NK-92 (cell line): ENCODE results near the gene ZNF816.
"Not testable (repeated sequence)": the region's sequence is repeated elsewhere in the genome, so short reads cannot be mapped to it uniquely, and the experiment has no call there.

Experiments
- DNase-seq: peaks from one replicate; lab custom pipeline; 2025; ENCODE audit not compliant: unreplicated experiment; lab: John Stamatoyannopoulos, UW

The ZNF816 gene

DNA sequence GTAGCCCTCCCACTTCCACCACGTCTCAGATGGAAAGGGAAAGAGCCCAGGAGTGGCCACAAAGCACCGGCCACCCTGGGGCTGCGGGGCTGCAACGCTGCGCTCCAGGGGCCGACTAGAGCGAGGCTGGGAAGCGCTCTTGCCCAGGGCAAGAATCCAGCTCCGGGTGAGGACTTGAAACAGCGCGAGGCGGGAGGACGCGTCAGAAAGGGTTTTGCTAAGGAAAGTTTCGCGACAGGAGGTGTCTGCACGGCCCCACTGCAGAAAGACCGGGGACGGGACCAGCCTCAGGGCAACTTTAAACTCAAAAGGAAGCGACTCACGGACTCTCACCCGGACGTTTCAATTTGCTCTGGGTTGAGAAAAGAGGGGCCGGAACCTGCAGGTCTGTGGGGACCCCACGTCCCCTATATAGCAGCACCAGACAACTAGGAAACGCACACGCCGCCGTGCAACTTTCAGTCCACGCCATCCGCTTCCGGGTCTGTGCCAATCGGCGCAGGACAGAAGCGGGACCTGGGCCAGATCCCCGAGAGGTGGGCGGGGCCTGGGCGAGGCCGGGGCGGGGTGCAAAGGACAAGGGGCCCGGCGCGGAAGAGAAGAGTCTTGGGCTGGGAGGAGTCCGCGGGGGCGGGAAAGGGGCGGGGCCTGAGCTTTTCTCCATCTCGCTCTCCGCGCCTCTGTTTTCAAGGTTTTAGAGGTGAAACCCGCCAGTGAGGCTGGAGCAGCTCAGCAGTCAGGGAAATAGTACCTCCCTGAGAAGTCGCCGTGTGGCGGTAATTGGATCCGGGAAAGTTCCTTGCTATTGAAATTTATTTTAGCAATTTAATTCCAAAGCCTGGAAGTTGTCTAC, at the start of gene ZNF816:
TSS of gene ZNF816 (minus strand) at position 488 of the 853 bp plus-strand sequence. CDS start 6,792 bp downstream, outside the sequence.
- peak; percentile 75 for DNase-seq

DNA sequence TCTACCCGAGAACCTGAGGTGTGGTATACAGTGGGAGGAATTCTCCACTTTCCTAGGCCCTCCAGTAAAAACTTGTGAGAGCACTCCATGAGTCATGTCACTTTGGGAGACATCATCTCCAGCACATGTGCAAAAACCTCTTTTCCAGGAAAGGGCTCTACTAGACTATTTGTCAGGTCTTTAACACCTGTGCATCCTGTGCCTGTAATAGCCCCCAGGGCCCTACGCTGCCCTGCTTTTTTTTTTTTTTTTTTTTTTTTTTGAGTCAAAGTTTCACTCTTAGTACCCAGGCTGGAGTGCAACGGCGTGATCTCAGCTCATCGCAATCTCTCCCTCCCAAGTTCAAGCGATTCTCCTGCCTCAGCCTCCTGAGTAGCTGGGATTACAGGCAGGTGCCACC, 49.3 kb upstream of the ZNF816 start:
- no peak for DNase-seq

DNA sequence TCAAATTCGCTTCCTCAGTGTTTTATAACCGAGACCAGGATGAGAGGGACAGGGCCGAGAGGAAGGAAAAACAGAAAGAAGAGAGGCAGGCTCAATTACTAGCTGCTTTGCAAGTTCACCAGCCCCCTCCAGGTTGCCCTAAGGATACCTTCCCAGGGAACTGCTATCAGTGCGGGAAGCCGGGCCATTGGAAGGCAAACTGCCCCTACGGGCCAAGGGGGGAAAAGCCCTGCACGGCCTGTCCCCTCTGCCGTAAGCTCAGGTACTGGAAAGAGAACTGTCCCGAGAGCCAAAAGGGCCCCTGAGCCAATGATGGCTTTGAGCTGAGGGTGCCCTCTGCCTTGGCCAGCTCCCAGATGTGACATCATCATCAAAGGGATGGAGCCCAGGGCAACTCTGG, 47.8 kb upstream of the ZNF816 start:
- DNase-seq = no peak

DNA sequence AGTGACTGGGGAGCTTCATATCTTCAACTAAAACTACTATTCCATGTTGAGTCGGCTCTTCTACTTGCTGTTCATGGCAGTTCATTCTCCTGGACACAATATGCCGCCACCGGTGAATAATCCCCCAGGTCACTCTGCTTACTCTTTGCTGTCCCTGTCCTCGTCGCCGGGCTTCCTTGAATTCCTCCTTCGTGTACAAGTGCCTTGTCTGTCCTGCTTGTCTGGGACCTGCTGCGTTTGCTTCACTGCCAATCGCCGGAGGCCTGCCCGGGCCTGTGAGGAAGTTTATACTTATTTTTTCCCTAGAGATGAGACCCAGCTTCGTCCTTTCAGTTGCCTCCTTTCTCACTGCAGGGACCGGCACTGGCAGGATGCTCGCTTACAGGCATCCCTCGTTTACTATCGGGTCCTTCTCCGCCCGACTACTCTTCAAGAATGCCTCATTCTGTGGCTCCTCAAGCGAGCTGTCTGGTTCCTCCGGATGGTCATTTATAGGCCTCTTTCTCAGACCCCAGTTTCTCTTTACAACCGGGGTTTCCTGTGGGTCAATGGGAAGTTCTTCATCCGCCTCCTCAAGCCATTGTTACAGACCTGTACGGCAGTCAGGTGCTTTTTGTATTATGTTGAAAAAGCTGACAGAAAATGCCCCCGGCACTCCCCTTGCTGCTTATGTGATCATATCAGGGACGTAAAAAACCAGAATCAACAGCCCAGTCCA, 45.5 kb upstream of the ZNF816 start:
- no peak for DNase-seq

DNA sequence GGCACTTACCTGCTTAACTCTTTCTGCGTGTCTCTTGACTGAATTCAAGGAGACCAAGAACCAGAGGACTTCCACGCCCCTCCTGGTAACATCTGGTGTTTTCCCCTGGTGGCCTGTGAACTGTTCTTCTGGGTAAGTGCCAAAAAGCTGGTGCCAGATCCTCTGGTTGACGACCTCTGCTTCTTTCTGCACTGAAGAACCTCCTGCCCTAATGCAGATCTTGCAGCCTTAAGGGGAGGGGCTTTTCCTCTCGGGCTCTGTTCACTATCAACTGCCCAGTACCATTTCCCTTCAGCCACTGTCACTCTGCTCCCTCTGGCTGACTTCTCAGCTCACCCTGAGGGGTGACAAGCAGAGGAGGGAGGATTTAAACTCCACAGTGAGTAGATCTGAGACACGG, 44.9 kb upstream of the ZNF816 start:
- no peak for DNase-seq

DNA sequence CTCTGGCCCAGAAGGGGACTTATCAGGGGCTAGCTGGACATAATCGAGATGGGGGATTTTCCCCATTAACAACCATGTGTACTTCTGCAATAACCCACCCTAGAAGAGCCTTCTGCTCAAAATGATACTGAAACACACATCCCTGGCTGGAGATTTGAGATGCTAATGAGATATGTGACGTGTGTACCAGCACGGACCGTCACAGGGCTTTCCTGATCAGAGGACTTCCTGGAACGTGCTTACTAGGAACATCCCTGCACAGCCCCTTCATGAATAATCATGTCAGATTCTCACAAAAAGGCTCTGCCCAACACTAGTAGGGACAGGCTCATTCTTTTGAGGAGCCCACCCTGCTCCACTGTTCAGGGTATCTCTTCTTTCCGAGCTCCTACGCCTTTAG, 44.5 kb upstream of the ZNF816 start:
- no peak for DNase-seq

DNA sequence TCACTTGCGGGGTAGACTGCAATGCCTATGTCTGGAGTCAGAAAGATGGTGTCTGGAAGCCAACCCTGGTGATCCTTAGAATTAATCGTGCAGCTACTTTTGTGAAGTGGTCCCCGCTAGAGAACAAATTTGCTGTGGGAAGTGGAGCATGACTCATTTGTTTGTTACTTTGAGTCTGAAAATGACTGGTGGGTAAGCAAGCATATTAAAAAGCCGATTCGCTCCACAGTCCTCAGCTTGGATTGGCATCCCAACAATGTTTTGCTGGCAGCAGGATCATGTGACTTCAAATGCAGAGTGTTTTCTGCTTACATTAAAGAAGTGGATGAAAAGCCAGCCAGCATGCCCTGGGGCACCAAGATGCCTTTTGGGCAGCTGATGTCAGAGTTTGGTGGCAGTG, 41.6 kb upstream of the ZNF816 start:
- DNase-seq = no peak

DNA sequence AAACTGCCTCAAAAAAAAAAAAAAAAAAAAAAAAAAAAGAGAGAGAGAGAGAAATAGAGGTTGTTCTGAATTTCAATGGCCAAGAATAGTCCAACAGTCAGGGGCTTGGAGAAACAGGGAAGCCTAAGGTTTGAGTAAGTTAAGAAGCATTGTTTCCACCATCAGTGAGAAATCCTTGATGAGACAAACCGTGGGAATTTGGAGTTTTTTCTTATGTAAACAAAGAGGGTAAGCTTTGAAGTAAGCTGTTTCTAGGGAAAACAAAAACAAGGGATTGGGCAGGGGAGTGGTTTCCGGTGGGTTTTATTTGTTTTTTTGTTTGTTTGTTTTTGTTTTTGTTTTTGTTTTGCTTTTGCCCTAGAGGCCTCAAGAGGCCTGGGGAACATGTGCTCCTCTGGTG, 39.8 kb upstream of the ZNF816 start:
- no peak for DNase-seq

DNA sequence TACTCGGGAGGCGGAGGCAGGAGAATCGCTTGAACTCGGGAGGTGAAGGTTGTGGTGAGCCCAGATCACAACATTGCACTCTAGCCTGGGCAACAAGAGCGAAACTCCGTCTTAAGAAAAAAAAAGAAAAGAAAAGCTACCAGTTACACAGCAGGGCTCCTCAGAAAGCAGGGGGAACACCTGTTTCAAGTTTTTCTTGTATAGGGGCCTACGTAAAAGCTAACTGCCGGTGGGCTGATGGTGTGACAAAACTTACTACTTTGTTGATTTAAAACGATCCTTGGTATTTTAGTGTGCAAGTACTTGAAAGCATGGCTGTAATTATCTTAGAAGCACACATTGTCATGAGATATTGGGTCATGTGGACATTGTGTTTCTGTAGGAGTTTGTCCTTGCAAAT, 35.3 kb upstream of the ZNF816 start:
- DNase-seq = no peak

DNA sequence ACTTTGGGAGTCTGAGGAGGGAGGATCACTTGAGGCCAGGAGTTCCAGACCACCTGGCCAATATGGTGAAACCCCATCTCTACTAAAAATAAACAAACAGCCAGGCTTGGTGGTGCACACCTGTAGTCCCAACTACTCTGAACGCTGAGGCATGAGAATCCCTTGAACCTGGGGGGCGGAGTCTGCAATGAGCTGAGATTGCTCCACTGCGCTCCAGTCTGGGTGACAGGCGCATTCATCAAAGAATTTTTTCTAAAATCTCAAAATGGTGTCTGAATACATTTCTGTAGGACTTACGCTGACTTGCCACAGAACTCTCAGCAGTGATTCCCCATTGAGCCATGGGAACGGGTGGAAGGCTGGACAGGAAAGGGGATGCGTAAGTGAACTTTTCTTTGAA, 33.0 kb upstream of the ZNF816 start:
- DNase-seq = no peak

DNA sequence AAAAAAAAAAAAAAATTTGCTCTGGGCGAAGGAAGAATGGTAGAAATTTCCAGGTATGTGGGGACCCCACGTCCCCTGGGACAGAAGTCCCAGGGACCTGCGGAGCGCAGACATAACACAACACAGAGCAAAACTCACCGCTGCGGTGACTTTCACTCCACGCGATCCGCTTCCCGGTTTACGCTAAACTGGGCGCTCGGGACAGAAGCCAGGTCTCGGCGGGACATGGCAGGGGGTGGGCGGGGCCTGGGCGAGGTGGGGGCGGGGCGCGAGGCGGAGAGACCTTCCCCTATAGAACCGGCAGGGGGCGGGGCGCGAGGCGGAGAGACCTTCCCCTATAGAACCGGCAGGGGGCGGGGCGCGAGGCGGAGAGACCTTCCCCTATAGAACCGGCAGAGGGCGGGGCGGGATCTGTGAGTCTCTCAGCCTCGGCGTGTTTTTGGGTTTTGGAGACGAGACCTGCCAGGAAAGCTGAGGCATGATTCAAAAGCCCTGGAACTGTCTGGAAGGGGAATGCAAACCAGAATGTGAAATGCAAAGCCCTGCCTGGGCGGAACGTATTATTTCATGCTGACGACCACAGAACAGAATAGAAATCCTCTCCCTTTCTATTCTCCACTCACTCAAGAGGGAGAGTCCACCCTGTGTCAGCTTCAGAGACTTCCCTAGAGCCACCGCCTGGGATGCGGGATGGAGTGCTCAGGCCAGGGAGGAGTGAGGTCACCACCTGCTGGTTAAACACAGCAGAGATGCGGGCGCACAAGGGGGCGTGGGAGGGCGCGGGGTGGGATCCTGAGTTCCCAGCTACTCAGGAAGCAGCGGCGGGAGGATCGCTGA, 30.9 kb upstream of the ZNF816 start:
- no peak for DNase-seq

DNA sequence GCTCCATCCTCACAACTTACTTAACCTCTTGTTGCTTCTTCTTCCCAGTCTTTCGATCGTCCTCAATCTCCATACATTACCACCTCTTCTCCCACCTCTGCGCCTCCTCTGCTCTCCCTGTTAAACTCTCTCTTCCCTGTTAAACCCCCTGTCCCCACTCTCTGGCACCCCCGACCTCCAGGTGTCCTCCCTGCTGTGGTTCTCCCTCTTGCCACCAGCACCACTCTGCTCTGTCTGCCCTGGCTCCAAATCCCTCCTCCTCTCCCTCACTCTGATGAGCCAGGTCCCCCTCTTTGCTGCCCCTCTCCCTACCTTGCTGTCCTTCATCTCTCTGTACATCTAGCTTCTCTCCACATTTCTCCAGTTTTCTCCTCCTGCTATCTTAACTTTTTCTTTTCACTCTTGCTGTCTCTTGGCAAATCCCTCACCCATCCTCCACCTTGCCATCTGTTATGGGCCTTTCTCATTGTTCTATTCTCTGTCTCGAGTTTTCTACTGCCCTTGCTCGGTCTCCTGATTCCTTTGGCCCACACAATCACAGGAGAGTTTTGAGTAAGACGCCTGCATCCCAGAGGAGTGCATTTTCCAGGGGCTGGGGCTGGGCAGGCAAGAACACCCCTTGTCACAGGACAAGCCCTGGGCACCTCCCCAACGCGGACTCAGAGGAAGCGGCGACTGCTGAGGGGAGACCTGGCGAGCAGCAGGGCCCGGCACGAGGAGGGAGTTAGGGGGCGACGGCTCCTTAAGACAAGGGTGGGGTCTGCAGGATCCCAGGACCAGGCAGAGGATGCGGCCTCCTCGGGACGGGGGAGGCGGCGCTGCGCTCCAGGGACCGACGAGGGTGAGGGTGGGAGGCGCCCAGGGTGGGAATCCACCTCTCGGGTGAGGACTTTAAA, 29.7 kb upstream of the ZNF816 start:
- no peak for DNase-seq

DNA sequence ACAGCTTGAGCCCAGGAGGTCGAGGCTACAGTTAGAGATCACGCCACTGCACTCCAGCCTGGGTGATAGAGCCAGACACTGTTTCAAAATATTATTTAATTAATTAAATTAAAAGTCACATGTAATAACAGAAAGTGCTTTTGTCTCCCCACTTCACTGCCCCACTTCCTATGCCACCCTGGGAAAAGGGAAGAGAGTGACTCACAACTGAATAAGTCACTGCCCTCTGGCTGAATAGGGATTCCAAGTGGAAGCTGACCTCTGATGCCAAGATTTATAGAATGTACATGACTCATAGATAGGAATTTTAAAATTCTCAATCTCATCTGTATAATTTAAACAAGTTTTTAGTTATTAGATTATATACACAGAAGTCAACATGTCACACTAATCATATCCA, 28.8 kb upstream of the ZNF816 start:
- DNase-seq = no peak

DNA sequence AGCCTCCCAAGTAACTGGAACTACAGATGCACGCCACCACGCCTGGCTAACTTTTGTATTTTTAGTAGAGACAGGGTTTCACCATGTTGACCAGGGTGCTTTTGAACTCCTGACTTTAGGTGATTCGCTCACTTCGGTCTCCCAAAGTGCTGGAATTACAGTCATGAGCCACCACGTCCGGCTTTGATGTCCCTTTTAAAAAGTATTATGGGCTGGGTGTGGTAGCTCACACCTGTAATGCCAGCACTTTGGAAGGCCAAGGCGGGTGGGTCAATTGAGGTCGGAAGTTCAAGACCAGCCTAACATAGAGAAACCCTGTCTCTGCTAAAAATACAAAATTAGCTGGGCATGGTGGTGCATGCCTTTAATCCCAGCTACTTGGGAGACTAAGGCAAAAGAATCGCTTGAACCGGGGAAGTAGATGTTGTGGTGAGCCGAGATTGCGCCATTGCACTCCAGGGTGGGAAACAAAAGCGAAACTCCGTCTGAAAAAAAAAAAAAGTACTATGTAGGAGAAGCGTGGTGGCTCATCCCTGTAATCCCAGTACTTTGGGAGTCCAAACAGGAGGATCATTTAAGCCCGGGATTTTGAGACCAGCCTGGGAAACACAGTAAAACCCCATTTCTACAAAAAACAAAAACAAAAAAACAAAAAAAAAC, 28.2 kb upstream of the ZNF816 start:
- DNase-seq = no peak

DNA sequence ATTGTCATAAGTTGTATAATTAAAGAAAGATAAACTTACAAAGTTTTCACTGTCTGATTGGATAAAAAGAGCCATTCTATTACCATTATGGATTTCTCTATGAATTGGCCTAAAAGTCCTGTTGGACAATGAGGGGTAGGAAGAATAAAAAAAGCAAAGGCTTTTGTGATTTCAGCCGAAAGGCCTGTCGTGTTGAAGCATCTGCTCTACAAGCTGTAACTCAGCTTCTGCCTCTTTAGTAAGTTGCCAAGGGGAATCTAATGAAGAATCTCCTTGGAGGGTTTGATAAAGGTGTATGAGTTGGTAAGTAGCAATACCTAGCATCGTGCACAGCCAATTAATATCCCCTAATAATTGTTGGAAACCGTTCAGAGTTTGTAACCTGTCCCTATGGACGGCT, 25.8 kb upstream of the ZNF816 start:
- no peak for DNase-seq

DNA sequence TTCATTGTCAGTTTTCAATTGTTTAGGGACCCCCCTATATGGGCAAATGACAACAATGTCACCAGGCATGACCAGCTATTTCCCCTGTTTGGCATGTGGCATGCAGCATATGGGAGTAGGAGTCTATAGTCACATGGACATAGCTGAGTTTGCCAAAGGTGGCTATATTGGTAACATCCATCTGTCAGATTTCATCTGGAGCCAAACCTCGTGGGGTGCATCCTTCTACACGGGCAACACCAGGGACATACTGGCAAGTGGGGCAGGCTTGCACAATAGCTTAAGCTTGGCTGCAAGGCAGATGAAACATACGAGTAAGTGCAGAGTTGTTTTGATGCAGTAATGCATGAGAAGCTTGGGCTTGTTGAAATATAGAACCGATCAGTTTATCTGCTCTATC, 24.5 kb upstream of the ZNF816 start:
- no peak for DNase-seq

DNA sequence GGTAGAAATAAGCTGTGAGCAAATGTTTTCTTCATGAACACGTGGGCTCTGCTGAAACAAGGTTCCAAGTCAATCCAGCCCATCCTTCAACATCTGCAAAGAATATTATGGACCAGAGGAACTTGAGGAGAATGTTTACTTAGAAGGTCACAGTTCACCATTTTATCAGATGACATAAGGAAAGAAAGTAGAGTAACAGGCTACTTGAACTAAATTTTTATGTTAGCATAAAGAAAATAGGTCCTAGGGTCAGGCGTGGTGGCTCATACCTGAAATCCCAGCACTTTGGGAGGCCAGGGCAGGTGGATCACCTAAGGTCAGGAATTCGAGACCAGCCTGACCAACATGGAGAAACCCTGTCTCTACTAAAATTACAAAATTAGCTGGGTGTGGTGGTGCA, 20.5 kb upstream of the ZNF816 start:
- not testable (repeated sequence) for DNase-seq

DNA sequence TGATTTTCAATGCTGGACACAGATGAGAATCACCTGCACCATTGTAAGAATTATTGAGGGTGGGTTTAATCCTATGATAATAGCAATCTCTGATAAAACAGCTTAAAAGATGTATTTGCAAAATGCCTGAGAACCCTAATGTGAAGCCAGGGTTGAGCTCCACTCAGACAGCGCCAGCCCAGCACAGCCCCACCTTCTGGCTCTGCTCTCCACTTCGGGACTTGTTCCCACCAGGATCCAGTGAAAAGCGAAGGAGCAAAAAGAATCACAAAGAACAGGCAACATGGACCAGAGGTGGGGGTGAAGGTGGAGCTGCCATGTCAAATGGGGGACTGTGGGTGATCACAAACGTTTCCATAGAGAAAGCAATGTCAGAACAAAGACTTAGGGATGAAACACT, 18.6 kb upstream of the ZNF816 start:
- DNase-seq = no peak

DNA sequence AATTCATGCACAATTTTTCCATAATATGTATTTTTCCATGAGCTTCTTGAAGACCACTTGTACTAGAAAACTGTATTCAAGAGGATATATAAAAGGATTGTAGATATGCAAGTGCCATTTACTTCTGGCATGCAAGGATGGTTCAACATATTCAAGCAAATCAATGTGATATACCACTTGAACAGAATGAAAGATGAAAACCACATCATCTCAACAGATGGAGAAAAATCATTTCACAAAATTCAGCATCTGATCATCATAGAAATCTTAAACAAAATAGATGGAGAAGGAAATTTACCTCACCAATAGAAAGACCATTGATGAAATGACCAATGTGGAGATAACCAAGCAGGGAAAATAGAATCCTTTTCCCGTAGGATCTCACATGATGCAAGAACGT, 5.1 kb upstream of the ZNF816 start:
- DNase-seq = no peak

DNA sequence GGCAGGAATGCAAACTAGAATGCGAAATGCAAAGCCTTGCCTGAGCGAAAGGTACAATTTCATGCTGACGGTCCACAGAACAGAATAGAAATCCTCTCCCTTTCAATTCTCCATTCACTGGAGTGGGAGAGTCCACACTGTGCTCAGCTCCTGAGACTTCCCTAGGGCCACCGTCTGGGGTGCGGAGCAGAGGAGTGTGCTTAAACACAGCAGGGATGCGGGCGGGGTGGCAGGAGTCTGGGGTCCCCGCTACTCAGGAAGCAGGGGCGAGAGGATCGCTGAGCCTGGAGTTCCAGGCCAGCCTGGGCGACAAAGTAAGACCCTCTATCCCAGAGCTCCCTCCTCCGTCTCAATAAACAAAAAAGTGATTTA, 552 bp upstream of the ZNF816 start:
- DNase-seq = no peak
